IMR-90 (cell line): ENCODE data around the gene KIF13A. TPM values are rescaled to one million over a fixed set of nuclear protein-coding genes. Genes with fewer than 3 reads are reported as not detected.

Source experiments
- ATAC-seq: fragments of 200-7000 bp; cut with Tn5 transposase; 2 replicates; pipeline ENCODE4 v1.9.1; 2020; ENCODE audit warnings: low read depth, mild to moderate bottlenecking, moderate library complexity
- BruUV-seq: library from RNA; stranded (reverse); fragments of 400-500 nt; replicated peaks from 2 replicates; lab custom pipeline; 2021; lab: Mats Ljungman, UMichigan
- CTCF ChIA-PET: fragments of 300-600 bp; formaldehyde crosslinking; extraction: SDS; loops from one replicate; lab custom pipeline; 2021; ENCODE audit warnings: antibody characterized with exemption; lab: Yijun Ruan, JAX
- POLR2A ChIA-PET: fragments of 300-600 bp; sonication (Branson Sonifier 250); formaldehyde crosslinking; loops from one replicate; lab custom pipeline; 2022; ENCODE audit warnings: antibody characterized with exemption; ENCODE audit not compliant: unreplicated experiment; lab: Charles Lee
- DNase-seq: peaks from one replicate; pipeline ENCODE4 v3.0.0; 2013
- H2AFZ ChIP-seq: replicated peaks from 2 replicates; pipeline ENCODE3; 2013; ENCODE audit warnings: low read length, mild to moderate bottlenecking; ENCODE audit not compliant: poor library complexity
- H2AK5ac ChIP-seq: 2 replicates; pipeline ENCODE4 v1.6.1; 2013; ENCODE audit warnings: low read depth, low read length, inconsistent platforms
- H2AK9ac ChIP-seq: replicated peaks from 2 replicates; pipeline ENCODE3; 2013; ENCODE audit warnings: mild to moderate bottlenecking, low read depth, low read length, moderate library complexity; ENCODE audit not compliant: poor library complexity
- H2BK120ac ChIP-seq: 2 replicates; pipeline ENCODE4 v1.6.1; 2013; ENCODE audit warnings: low read depth, low read length, inconsistent platforms
- H2BK15ac ChIP-seq: 3 replicates; pipeline ENCODE4 v1.6.1; 2013; ENCODE audit warnings: low read depth, low read length, inconsistent platforms
- H2BK20ac ChIP-seq: 2 replicates; pipeline ENCODE4 v1.6.1; 2013; ENCODE audit warnings: low read depth, mild to moderate bottlenecking, inconsistent platforms, low read length, moderate library complexity
- H2BK5ac ChIP-seq: 2 replicates; pipeline ENCODE4 v1.6.1; 2013; ENCODE audit warnings: mild to moderate bottlenecking, low read depth, low read length, inconsistent platforms; ENCODE audit not compliant: poor library complexity, severe bottlenecking
- H3K14ac ChIP-seq: replicated peaks from 2 replicates; pipeline ENCODE4 v1.6.1; 2013; ENCODE audit warnings: low read depth, low read length, inconsistent platforms
- H3K18ac ChIP-seq: 2 replicates; pipeline ENCODE4 v1.6.1; 2013; ENCODE audit warnings: low read depth, low read length, control low read depth
- H3K23ac ChIP-seq: 2 replicates; pipeline ENCODE4 v1.6.1; 2013; ENCODE audit warnings: low read depth, low read length, inconsistent platforms
- H3K27ac ChIP-seq: 2 replicates; pipeline ENCODE4 v1.5.1; 2013; ENCODE audit warnings: mild to moderate bottlenecking, control low read depth, low read length; ENCODE audit not compliant: insufficient read depth
- H3K27me3 ChIP-seq: 2 replicates; pipeline ENCODE4 v1.6.1; 2013; ENCODE audit warnings: low read length; ENCODE audit not compliant: control insufficient read depth, insufficient read depth
- H3K36me3 ChIP-seq: 2 replicates; pipeline ENCODE4 v1.6.1; 2013; ENCODE audit warnings: low read length, mixed read lengths; ENCODE audit not compliant: control insufficient read depth, insufficient read depth
- H3K4ac ChIP-seq: 2 replicates; pipeline ENCODE4 v1.6.1; 2013; ENCODE audit warnings: low read depth, low read length, inconsistent platforms
- H3K4me1 ChIP-seq: 2 replicates; pipeline ENCODE4 v1.6.1; 2013; ENCODE audit warnings: low read length, mixed read lengths; ENCODE audit not compliant: control insufficient read depth, insufficient read depth
- H3K4me2 ChIP-seq: 2 replicates; pipeline ENCODE4 v1.6.1; 2013; ENCODE audit warnings: low read depth, mild to moderate bottlenecking, control low read depth, low read length, moderate library complexity
- H3K4me3 ChIP-seq: 2 replicates; pipeline ENCODE4 v1.5.1; 2013; ENCODE audit warnings: low read depth, mild to moderate bottlenecking, control low read depth, low read length, moderate library complexity; ENCODE audit not compliant: insufficient read depth
- H3K56ac ChIP-seq: 2 replicates; pipeline ENCODE4 v1.6.1; 2013; ENCODE audit warnings: low read length, inconsistent platforms; ENCODE audit not compliant: insufficient read depth; ENCODE audit errors: extremely low read depth
- H3K79me1 ChIP-seq, 2 experiments: 2 replicates each; pipeline ENCODE4 v1.6.1; 2013; ENCODE audit warnings: low read length in 2 of 2, inconsistent platforms in 1 of 2, low read depth in 1 of 2
- H3K9ac ChIP-seq: 2 replicates; pipeline ENCODE4 v1.6.1; 2013; ENCODE audit warnings: low read depth, low read length, control low read depth
- H3K9me1 ChIP-seq: 2 replicates; pipeline ENCODE4 v1.6.1; 2013; ENCODE audit warnings: low read length, inconsistent platforms; ENCODE audit not compliant: insufficient read depth
- H3K9me3 ChIP-seq: 2 replicates; pipeline ENCODE4 v1.6.1; 2013; ENCODE audit warnings: low read length; ENCODE audit not compliant: control insufficient read depth, insufficient read depth
- H4K20me1 ChIP-seq: 2 replicates; pipeline ENCODE4 v1.6.1; 2013; ENCODE audit warnings: low read length, inconsistent platforms; ENCODE audit not compliant: insufficient read depth
- H4K5ac ChIP-seq: 2 replicates; pipeline ENCODE4 v1.6.1; 2013; ENCODE audit warnings: mild to moderate bottlenecking, low read depth, low read length, control low read depth
- H4K8ac ChIP-seq, 2 experiments: 2 replicates each; pipeline ENCODE4 v1.6.1; 2013; ENCODE audit warnings: low read depth in 2 of 2, low read length in 2 of 2, control low read depth in 1 of 2, inconsistent platforms in 1 of 2
- H4K91ac ChIP-seq: 2 replicates; pipeline ENCODE4 v1.6.1; 2013; ENCODE audit warnings: low read depth, low read length, inconsistent platforms; ENCODE audit not compliant: insufficient read depth
- BHLHE40 ChIP-seq: fragments of 150-350 bp; IDR thresholded peaks from 2 replicates; pipeline ENCODE4 v1.6.1; 2016; ENCODE audit warnings: mild to moderate bottlenecking, low read depth, low read length
- CEBPB ChIP-seq: IDR thresholded peaks from 2 replicates; pipeline ENCODE4 v1.6.1; 2012; ENCODE audit warnings: low read depth, low read length, improper control_type of control experiment
- CTCF ChIP-seq: conservative IDR thresholded peaks from 2 replicates; pipeline ENCODE4 v1.5.1; 2012; ENCODE audit warnings: mild to moderate bottlenecking, low read depth, low read length, improper control_type of control experiment
- FOS ChIP-seq: fragments of 150-350 bp; IDR thresholded peaks from 2 replicates; pipeline ENCODE4 v1.6.1; 2016; ENCODE audit warnings: low read depth, low read length
- MAFK ChIP-seq: IDR thresholded peaks from 2 replicates; pipeline ENCODE4 v1.6.1; 2012; ENCODE audit warnings: low read depth, low read length, improper control_type of control experiment
- MXI1 ChIP-seq: IDR thresholded peaks from 2 replicates; pipeline ENCODE4 v1.6.1; 2012; ENCODE audit warnings: low read depth, mild to moderate bottlenecking, low read length, moderate library complexity, borderline replicate concordance
- POLR2A ChIP-seq: IDR thresholded peaks from 2 replicates; pipeline ENCODE4 v1.6.1; 2012; ENCODE audit warnings: mild to moderate bottlenecking, low read depth, low read length
- RAD21 ChIP-seq: IDR thresholded peaks from 2 replicates; pipeline ENCODE4 v1.6.1; 2012; ENCODE audit warnings: low read length, improper control_type of control experiment
- RCOR1 ChIP-seq: IDR thresholded peaks from 2 replicates; pipeline ENCODE4 v1.6.1; 2012; ENCODE audit warnings: mild to moderate bottlenecking, low read length, improper control_type of control experiment; ENCODE audit not compliant: insufficient replicate concordance
- WGBS, 2 experiments: methylation state at CpG; one replicate each; pipeline versions ENCODE4 v1.1.5 to v1.1.7; 2013; ENCODE audit warnings: missing lambda C conversion rate in 2 of 2; ENCODE audit not compliant: insufficient read length in 1 of 2; ENCODE audit errors: extremely low coverage in 2 of 2; 5-methylcytosine and 5-hydroxymethylcytosine counted together
- dilution Hi-C: fragments of 300-500 bp; cut with HindIII; formaldehyde crosslinking; loops from one replicate; pipeline ENCODE4 v1.14.3; 2018; ENCODE audit warnings: low sequenced_read_pairs; ENCODE audit not compliant: unreplicated experiment
- in situ Hi-C: fragments of 300-500 bp; cut with MboI; formaldehyde crosslinking; loops from 3 replicates; pipeline ENCODE4 v1.14.3; 2019; ENCODE audit warnings: low sequenced_read_pairs, inconsistent platforms, mixed read lengths
- intact Hi-C: fragments of 100-400 bp; cut with micrococcal nuclease; formaldehyde crosslinking; loops from 2 replicates; pipeline ENCODE4 v1.10.0; 2022
- polyA plus RNA-seq, 3 experiments: library from polyadenylated mRNA; depleted of rRNA; stranded (reverse); fragments of >200 nt; gene quantifications; 2 replicates each; pipeline ENCODE4 v1.2.3, GENCODE V29; 2012; ENCODE audit warnings: low replicate concordance in 1 of 3
- total RNA-seq: library from RNA; depleted of rRNA; stranded (reverse); fragments of >200 nt; gene quantifications from 2 replicates; pipeline ENCODE4 v1.2.3, GENCODE V29; 2012
- TF ChIP-seq, protein P1 (sequence below): fragments of 150-350 bp; IDR thresholded peaks from 2 replicates; pipeline ENCODE4 v1.6.1; 2017; ENCODE audit warnings: mild to moderate bottlenecking, antibody characterized with exemption, low read length, low read depth

KIF13A gene
- total and polyA plus RNA-seq, 2 of the 4 experiments (the other 2 are of a cell fraction) = 23.3 to 51.8 TPM

DNA sequence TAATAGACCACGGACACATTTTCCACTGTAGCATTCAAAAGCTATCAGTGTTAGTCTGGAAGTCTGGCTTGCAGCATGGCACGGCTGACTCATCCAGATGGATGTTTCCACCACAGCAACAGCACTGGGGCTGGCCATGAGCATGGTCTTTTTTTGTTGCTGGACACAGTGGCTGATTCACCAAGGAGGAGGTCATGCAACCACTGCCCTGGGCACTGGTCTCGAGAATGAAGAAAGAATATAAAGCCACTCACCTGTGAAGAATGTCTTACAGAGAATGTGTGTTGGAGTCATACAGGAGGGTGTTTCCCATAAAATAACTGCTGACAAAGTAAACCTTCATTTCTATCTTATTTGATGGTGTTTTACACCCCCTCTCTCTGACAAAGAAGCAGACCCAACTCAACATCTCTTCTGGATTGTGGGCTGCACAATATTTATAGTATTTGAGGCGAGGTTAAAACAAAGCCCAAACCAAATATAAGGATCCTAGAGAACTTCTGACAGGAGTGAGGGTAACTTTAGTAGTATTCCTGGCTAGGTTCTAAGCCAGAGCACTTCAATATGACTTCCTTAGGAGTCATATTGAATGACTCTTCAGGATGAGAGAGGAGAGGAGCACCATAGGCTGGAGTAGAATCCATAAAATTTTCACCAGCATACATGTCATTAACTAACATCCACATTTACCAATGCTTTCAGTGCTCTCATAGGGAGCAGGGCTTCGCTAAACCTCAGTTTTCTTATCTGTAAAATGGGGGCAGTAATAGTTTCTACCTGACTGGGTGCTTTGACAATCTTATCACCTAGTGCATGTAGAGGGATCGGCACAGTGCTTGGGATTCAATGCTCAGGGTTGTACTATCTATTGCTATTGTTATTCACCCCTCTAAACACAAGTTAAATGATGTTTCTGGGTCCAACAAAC lies 121.4 kb downstream of the KIF13A start:
- H2BK120ac ChIP-seq = peak overlapping the region; percentile 16; the same call in 1 of the 2 replicates
- ATAC-seq (peak; percentile 77), DNase-seq (peak; percentile 95)
- TF ChIP-seq CEBPB = peak; percentile 89
- TF ChIP-seq POLR2A = no peak
- TF ChIP-seq MXI1 = peak; percentile 94
- peak; percentile 96 for TF ChIP-seq FOS
- peak; percentile 22 for TF ChIP-seq RAD21
- no peak for TF ChIP-seq RCOR1
- TF ChIP-seq BHLHE40 = peak; percentile 67
- TF ChIP-seq, protein P1, sequence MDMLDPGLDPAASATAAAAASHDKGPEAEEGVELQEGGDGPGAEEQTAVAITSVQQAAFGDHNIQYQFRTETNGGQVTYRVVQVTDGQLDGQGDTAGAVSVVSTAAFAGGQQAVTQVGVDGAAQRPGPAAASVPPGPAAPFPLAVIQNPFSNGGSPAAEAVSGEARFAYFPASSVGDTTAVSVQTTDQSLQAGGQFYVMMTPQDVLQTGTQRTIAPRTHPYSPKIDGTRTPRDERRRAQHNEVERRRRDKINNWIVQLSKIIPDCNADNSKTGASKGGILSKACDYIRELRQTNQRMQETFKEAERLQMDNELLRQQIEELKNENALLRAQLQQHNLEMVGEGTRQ = 0 out of 2 replicates have a peak, but pooled peaks have one; percentile 4
- TF ChIP-seq CTCF = no peak
- TF ChIP-seq MAFK = peak; percentile 80
- no peak overlapping the region for H2AFZ ChIP-seq
- no peak overlapping the region for H3K18ac ChIP-seq
- no peak overlapping the region for H3K9ac ChIP-seq
- CTCF ChIA-PET = no interaction called here
- H3K14ac ChIP-seq = no peak overlapping the region; the same call in 1 of the 2 replicates
- POLR2A ChIA-PET = interaction anchor here (0.6 kb wide), 1 partner anchor 98 kb away, joined by 3 read pairs; no protein-coding TSS in a partner anchor
- no CpG with 5 or more reads among the region's 6 CpGs for WGBS, 2 experiments
- no peak overlapping the region for H2AK9ac ChIP-seq
- H3K9me1 ChIP-seq = peaks cover 17% of the 10 kb centered on the region
- H3K36me3 ChIP-seq = no peaks in the 10 kb centered on the region
- H3K23ac ChIP-seq = peak overlapping the region; percentile 46; the same call in 1 of the 2 replicates
- H3K9me3 ChIP-seq = no peaks in the 10 kb centered on the region
- H3K27ac ChIP-seq = no peak overlapping the region; the same call in 1 of the 2 replicates
- H3K4me2 ChIP-seq = peak overlapping the region; percentile 76; the same call in 1 of the 2 replicates
- H2BK5ac ChIP-seq = peak overlapping the region; percentile 69
- peaks cover 25 to 64% of the 10 kb centered on the region in 2 experiments for H3K79me1 ChIP-seq
- peaks cover 20% of the 10 kb centered on the region for H3K4me1 ChIP-seq
- in situ Hi-C loops = loop anchor here (10.0 kb wide), 1 partner anchor 119 kb away; the partner anchor contains the start of gene KIF13A
- dilution Hi-C loops = no loop called here
- intact Hi-C loops = loop anchor here (5.0 kb wide), 2 partner anchors 41 to 121 kb away; partner anchors contain the start of gene KIF13A
- no TSS peak for BruUV-seq
- peak overlapping the region; percentile 1; the same call in 1 of the 2 replicates for H4K91ac ChIP-seq
- no peaks in the 10 kb centered on the region for H3K27me3 ChIP-seq
- H2BK15ac ChIP-seq = peak overlapping the region; percentile 8; the same call in 1 of the 3 replicates
- peak overlapping the region; percentile 33; the same call in 1 of the 2 replicates for H3K4ac ChIP-seq
- H4K5ac ChIP-seq = no peak overlapping the region
- H4K8ac ChIP-seq = peak overlapping the region in 1 of 2 experiments; percentile 36; a peak in 1 of 4 replicates
- H3K4me3 ChIP-seq = no peak overlapping the region
- H2AK5ac ChIP-seq = 0 out of 2 replicates have a peak overlapping the region, but pooled peaks have one; percentile 14
- H3K56ac ChIP-seq = no peak overlapping the region; the same call in 1 of the 2 replicates
- peaks cover 16% of the 10 kb centered on the region for H4K20me1 ChIP-seq
- peak overlapping the region; percentile 59 for H2BK20ac ChIP-seq
